Thymus (tissue), 11 donors: ENCODE results near the gene SLC22A7. TPM values are rescaled to one million over a fixed set of nuclear protein-coding genes. Genes with fewer than 3 reads are reported as not detected.

Source experiments
- DNase-seq, 9 donors: peaks; one replicate each; pipeline ENCODE4 v3.0.0-alpha.2; 2013; ENCODE audit warnings: low spot score in 9 of 9, low read depth in 6 of 9, missing footprints in 1 of 9
- H3K27ac ChIP-seq, 2 donors: one replicate each; pipeline ENCODE4 v1.5.1; 2013; ENCODE audit warnings: control low read depth in 1 of 2, low read depth in 1 of 2, low read length in 1 of 2, mild to moderate bottlenecking in 1 of 2, moderate library complexity in 1 of 2
- H3K27me3 ChIP-seq, 2 donors: one replicate each; pipeline ENCODE4 v1.5.1; 2013; ENCODE audit warnings: low read length in 1 of 2; ENCODE audit not compliant: control insufficient read depth in 2 of 2, insufficient read depth in 1 of 2
- H3K36me3 ChIP-seq, 2 donors: one replicate each; pipeline ENCODE4 v1.5.1; 2013; ENCODE audit warnings: low read length in 1 of 2, mild to moderate bottlenecking in 1 of 2, moderate library complexity in 1 of 2; ENCODE audit not compliant: control insufficient read depth in 2 of 2, insufficient read depth in 2 of 2
- H3K4me1 ChIP-seq, 2 donors: one replicate each; pipeline ENCODE4 v1.5.1; 2013; ENCODE audit warnings: low read length in 2 of 2; ENCODE audit not compliant: control insufficient read depth in 2 of 2, insufficient read depth in 2 of 2
- H3K4me3 ChIP-seq, 2 donors: one replicate each; pipeline ENCODE4 v1.5.1; 2013; ENCODE audit warnings: low read length in 2 of 2, control low read depth in 1 of 2, mild to moderate bottlenecking in 1 of 2
- H3K9me3 ChIP-seq, 2 donors: one replicate each; pipeline ENCODE4 v1.5.1; 2013; ENCODE audit warnings: low read length in 1 of 2, mild to moderate bottlenecking in 1 of 2; ENCODE audit not compliant: control insufficient read depth in 2 of 2, insufficient read depth in 1 of 2
- WGBS: extraction: QIAGEN DNeasy Blood & Tissue Kit; methylation state at CpG from one replicate; pipeline ENCODE4 v1.1.7; 2013; 5-methylcytosine and 5-hydroxymethylcytosine counted together
- polyA plus RNA-seq: library from polyadenylated mRNA; stranded (reverse); fragments of 200-250 nt; gene quantifications from one replicate; pipeline ENCODE4 v1.2.3, GENCODE V29; 2013
- total RNA-seq: library from RNA; stranded (reverse); fragments of 120-200 nt; gene quantifications from one replicate; pipeline ENCODE4 v1.2.4, GENCODE V29; 2013
- donor health status: healthy.

SLC22A7 gene
- total and polyA plus RNA-seq, 2 donors = 0.09 to 0.16 TPM

- H3K36me3 ChIP-seq = no peaks in the 10 kb centered on the region
- no peak overlapping the region for H3K27ac ChIP-seq
- H3K27me3 ChIP-seq = peaks cover 45 to 95% of the 10 kb centered on the region in 2 donors
- WGBS = 76% methylated on average over 4 of the region's 4 CpGs
- H3K9me3 ChIP-seq = peaks cover 0 to 7% of the 10 kb centered on the region in 2 donors
- H3K4me1 ChIP-seq = peaks cover 0 to 13% of the 10 kb centered on the region in 2 donors
- H3K4me3 ChIP-seq = no peak overlapping the region
- no peak for DNase-seq
These were observed 19.5 kb upstream of the SLC22A7 start for GRCh38 chr6:43278524-43279078.

GRCh38 chr6:43280234-43280633, 17.8 kb upstream of the SLC22A7 start:
- peaks cover 0 to 7% of the 10 kb centered on the region in 2 donors for H3K9me3 ChIP-seq
- WGBS = 100% methylated on average over 2 of the region's 2 CpGs
- H3K4me3 ChIP-seq = no peak overlapping the region
- peaks cover 0 to 13% of the 10 kb centered on the region in 2 donors for H3K4me1 ChIP-seq
- no peak for DNase-seq
- H3K36me3 ChIP-seq = no peaks in the 10 kb centered on the region
- peaks cover 42 to 95% of the 10 kb centered on the region in 2 donors for H3K27me3 ChIP-seq
- no peak overlapping the region for H3K27ac ChIP-seq

GRCh38 chr6:43282060-43282459, 16.0 kb upstream of the SLC22A7 start:
- no peak overlapping the region for H3K27ac ChIP-seq
- DNase-seq = no peak
- H3K4me1 ChIP-seq = no peaks in the 10 kb centered on the region
- 54% methylated on average over 9 of the region's 9 CpGs for WGBS
- H3K4me3 ChIP-seq = no peak overlapping the region
- no peaks in the 10 kb centered on the region for H3K36me3 ChIP-seq
- peaks cover 0 to 2% of the 10 kb centered on the region in 2 donors for H3K9me3 ChIP-seq
- peaks cover 37 to 94% of the 10 kb centered on the region in 2 donors for H3K27me3 ChIP-seq

GRCh38 chr6:43282636-43283513, 15.2 kb upstream of the SLC22A7 start:
- Histone ChIP-seq H3K9me3 (peaks cover 0 to 2% of the 10 kb centered on the region in 2 donors), H3K4me3 (no peak overlapping the region), H3K27ac (no peak overlapping the region), H3K4me1 (no peaks in the 10 kb centered on the region), H3K27me3 (peaks cover 30 to 94% of the 10 kb centered on the region in 2 donors), H3K36me3 (no peaks in the 10 kb centered on the region)
- WGBS = 91% methylated on average over 32 of the region's 32 CpGs
- no peak for DNase-seq

- no peak overlapping the region for H3K27ac ChIP-seq
- H3K27me3 ChIP-seq = peaks cover 30 to 93% of the 10 kb centered on the region in 2 donors
- DNase-seq = no peak
- H3K36me3 ChIP-seq = no peaks in the 10 kb centered on the region
- 94% methylated on average over 18 of the region's 18 CpGs for WGBS
- H3K4me3 ChIP-seq = no peak overlapping the region
- H3K9me3 ChIP-seq = peaks cover 0 to 2% of the 10 kb centered on the region in 2 donors
- H3K4me1 ChIP-seq = no peaks in the 10 kb centered on the region
These were observed 14.6 kb upstream of the SLC22A7 start for GRCh38 chr6:43283514-43283901.

GRCh38 chr6:43283905-43284304, 14.2 kb upstream of the SLC22A7 start:
- Histone ChIP-seq H3K36me3 (no peaks in the 10 kb centered on the region), H3K27me3 (peaks cover 30 to 89% of the 10 kb centered on the region in 2 donors), H3K4me1 (no peaks in the 10 kb centered on the region), H3K4me3 (no peak overlapping the region), H3K9me3 (peaks cover 0 to 2% of the 10 kb centered on the region in 2 donors), H3K27ac (no peak overlapping the region)
- 93% methylated on average over 27 of the region's 27 CpGs for WGBS
- DNase-seq = no peak

GRCh38 chr6:43284991-43285781, 12.9 kb upstream of the SLC22A7 start:
- 8% methylated on average over 83 of the region's 83 CpGs for WGBS
- no peak for DNase-seq
- Histone ChIP-seq H3K36me3 (no peaks in the 10 kb centered on the region), H3K9me3 (peaks cover 0 to 2% of the 10 kb centered on the region in 2 donors), H3K27me3 (peaks cover 26 to 79% of the 10 kb centered on the region in 2 donors), H3K27ac (no peak overlapping the region), H3K4me1 (no peaks in the 10 kb centered on the region), H3K4me3 (no peak overlapping the region)

GRCh38 chr6:43285832-43286231, 12.2 kb upstream of the SLC22A7 start:
- no peak for DNase-seq
- Histone ChIP-seq H3K27me3 (peaks cover 26 to 74% of the 10 kb centered on the region in 2 donors), H3K27ac (no peak overlapping the region), H3K4me3 (no peak overlapping the region), H3K4me1 (no peaks in the 10 kb centered on the region), H3K9me3 (peaks cover 0 to 2% of the 10 kb centered on the region in 2 donors), H3K36me3 (no peaks in the 10 kb centered on the region)
- 84% methylated on average over 5 of the region's 5 CpGs for WGBS
